ENCODE results near the gene CAMKK1.

GRCh38 chr17:3846437-3847164 is 46.3 kb downstream of the CAMKK1 start:
- TF ChIP-seq CTCF (IDR thresholded peaks at IDR 0.05; ENCODE audit: insufficient read depth, low read depth, low read length) (no peak), EZH2 (IDR thresholded peaks at IDR 0.05; ENCODE audit: insufficient read depth, low read length) (no peak)

Measured in astrocyte (in vitro differentiated cells and primary cell).